ENCODE results near the gene B3GALT6.

The B3GALT6 gene

DNA sequence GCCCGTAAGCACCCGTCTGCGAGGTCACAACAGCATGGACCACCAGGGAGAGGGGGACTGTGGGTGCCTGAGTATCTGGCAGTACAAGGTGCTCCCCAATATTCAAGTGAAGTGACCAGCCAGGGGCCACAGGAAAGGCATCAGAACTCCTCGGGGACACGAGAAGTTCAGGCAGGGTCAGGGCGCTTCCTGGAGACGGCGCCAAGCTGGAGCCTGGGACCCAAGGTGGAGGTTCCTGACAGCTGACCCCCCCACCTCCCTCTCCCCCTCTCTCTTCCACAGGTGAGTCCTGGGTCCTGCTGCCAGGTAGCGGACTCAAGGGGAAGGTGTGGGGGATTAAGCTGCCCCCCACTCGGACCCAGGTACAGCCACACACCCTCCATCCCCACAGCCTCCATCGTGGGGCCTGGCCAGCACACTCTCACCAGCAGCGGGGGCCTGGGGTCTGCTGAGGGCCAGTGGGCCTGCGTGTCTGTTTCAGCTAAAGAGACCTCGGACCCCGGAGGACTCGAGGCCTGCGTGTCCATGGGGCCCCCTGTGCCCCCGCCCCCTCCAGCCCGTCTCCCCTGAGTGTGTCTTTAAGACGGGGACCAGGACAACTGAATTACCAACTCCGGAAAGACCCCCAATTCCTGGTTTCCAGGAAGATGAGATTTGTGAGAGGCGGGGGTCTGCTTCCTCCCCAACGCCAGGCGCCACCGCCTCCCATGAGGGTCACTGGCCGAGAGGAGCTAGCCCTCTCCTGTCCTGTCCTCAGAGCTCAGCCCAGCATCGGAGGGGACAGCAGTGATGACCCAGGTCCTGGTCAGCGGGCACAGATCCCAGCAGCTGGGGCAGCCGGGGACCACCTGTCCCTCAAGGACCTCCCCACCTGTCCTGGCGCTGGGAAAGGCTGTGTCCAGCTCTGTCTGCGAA is 31.8 kb upstream of the B3GALT6 start:
- peak in 4 of 10 donors; percentile 6 to 79 (median 54) for DNase-seq
- intact Hi-C loops (cut with DNase I) = loop anchor here (10.0 kb wide), 1 partner anchor 55 kb away; no protein-coding TSS in a partner anchor

DNA sequence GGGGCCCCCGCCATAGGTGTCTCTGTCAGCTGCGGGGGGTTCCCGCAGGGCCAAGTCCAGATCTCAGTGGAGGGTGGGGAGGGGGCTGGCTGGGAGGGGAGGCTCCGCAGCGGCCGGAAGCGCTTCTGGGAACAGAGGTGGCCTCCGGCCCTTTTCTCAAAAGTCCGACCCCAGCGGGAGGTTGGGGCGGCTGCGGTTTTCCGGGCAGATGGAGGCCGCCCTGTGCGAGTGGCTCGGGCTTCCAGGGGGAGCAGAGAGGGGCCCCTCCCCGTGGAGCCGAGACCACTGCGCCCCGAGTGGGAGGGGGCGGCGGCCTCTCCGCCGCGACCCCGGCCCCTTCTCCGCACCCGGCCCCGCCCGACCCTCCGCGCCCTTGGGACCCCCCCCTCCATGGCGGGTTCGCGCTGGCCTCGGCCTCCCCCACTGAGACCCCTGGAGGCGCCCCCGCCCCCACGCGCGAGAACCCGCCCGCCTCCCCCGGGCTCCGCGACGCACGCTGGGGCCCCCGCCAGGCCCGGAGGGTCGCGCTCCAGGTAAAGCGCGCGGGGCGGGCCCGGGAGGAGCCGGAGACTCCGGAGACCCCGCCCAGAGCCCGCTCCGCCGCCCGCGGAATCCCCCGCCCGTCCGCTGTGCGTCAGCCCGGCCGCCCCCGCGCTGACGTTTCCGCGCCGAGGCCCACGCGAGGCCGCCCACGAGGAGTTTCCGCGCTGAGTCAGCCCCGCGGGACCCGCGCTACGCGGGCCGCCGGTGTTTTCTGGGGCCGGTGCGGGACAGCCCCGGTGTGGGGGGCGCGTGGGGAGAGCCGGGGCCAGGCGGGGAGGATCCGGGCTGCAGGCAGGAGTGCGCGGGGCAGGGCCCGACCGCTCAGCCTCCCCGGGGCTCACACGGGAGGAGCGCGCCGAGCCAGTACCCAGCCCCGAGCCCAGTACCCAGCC is 30.9 kb upstream of the B3GALT6 start:
- intact Hi-C loops (cut with DNase I) = no loop called here

DNA sequence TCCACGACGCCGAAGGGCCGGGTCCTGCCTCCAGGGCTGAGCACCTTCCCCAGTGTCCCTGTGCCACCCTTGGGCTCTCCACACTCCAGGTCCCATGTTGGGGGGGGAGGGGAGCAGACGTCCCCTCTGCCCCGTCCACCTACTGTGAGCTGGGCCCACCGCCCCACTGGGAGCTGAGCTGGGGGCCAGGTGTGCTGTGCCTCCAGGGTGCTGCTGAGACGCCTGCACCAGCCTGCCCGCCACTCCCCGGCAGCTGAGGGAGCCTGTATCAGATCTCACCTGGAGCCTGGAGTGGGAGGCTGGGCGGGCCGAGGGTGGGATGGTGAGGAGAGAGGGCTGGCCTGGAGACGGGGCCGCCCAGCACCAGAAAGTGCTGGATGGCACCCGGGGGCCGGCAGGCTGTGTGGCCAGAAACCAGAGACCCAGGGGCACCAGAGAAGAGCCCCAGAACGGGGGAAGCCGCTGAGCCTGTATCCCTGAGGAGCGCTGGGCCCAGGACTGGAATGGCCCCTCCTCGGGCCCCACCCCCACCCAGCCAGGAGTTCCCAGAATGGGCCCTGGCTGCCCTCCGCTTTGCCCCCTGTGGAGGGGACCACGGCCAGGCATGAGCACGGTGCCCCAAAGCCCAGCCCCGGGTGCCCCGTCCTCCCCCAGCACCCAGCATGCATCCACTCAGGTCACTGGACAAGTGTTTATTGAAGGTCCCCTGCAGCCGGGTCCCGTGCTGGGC is 29.0 kb upstream of the B3GALT6 start:
- intact Hi-C loops (cut with DNase I) = no loop called here
- peak in 3 of 10 donors; percentile 68 to 72 (median 70) for DNase-seq

More for the DNA sequence above, 30.9 kb upstream of the B3GALT6 start:
- DNase-seq = peak in 6 of 10 donors; percentile 31 to 93 (median 63)

DNA sequence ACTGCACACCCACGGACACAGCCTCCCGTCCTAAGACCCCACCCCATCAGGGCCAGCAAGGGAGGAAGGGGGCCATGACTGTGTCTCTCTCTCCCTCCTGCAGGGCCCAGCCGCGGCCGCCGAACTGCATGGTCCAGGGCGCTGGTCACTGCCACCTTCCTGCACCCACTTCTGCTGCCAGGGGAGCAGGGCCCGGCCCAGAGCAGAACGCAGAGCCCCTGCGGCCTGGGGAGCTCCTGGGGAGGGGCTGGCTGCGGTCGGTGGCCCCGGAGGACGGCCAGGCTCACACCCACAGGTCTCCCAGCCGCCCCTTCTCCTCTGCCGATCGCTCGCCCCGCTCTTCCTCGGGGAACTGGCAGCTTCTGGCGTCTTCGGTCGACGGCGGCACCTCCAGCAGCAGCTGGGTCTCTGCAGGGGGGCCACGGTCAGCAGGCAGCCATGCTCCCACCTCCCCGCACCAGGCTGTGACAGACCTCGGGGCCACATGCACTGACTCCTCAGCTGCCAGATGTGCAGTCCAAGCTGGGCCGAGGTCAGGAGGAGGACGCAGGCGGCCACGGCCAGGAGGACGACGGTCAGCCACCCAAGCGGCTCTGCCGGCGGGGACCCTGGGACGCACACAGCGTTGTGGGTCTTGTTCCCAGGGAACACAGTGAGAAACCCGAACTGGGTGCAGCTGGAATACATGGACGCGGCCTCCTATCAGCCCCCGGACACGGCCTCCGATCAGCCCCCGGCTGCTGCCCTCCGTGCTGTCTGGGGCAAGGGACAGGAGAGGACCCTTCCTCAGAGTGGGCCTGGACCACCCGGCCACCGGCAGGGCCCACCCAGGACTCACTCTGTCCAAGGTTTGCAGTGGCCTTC is 28.2 kb upstream of the B3GALT6 start:
- peak in 5 of 10 donors; percentile 2 to 74 (median 68) for DNase-seq
- intact Hi-C loops (cut with DNase I) = no loop called here

DNA sequence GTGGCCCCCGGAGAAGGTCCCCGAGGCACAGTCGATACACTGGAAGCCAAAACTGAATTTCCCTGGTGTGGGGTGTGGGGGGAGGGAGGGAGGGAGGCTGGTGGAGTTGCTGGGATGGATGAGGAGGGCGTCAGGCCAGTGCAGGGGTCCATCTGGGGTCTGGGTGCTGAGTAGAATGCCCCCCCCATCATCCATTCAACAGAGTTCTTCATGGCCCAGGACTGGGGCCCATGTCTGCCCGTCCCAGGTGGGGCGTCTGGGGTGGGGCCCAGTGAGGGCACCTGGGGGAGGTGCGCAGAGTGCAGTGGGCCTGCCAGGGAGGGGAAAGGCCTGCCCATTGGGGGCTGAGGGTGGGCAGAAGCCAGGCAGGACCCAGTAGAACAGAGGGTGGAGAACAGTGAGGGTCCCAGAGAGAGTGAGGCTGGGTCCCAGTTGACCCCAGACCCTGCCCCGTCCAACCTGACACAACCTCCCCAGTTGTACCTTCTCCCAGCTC is 27.6 kb upstream of the B3GALT6 start:
- intact Hi-C loops (cut with DNase I) = no loop called here
- peak in 2 of 10 donors; percentile 20 to 78 for DNase-seq

DNA sequence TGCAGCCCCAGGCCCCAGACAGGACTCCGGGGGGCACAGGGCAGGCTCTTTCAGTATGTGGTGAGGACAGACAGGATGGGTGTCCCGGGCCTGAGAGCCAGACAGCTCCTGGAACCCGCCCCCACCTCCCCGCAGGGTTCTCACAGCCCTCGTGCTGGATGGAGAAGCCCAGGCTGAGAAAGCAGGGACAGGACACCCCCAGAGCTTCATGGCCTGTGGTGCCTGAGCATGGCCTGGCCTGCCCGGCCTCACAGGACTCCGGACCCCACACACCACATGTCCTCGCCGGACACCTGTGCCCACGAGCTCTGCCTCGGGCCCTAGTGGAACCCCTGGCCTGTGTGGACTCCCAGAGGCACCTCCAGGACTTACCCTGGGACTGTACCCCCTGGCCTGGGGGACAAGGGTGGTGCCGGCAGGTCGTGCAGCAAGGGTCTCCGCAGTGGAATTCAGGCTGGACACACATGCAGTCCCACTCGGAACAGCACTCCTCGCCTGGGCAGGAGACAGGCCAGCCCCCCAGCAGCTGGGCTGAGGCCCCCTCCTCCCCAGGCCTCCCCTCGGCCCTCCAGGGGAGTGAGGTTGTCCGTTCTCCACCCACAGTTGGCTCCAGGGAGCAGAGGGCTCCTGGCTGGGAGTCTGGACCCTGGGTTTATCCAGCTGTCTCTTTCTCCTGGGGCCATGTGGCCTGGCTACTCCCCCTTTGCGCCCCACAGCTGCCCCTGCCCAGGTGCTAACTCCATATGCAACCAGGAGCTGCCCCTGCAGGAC is 26.9 kb upstream of the B3GALT6 start:
- intact Hi-C loops (cut with DNase I) = no loop called here
- DNase-seq = peak in 3 of 10 donors; percentile 65 to 77 (median 72)

DNA sequence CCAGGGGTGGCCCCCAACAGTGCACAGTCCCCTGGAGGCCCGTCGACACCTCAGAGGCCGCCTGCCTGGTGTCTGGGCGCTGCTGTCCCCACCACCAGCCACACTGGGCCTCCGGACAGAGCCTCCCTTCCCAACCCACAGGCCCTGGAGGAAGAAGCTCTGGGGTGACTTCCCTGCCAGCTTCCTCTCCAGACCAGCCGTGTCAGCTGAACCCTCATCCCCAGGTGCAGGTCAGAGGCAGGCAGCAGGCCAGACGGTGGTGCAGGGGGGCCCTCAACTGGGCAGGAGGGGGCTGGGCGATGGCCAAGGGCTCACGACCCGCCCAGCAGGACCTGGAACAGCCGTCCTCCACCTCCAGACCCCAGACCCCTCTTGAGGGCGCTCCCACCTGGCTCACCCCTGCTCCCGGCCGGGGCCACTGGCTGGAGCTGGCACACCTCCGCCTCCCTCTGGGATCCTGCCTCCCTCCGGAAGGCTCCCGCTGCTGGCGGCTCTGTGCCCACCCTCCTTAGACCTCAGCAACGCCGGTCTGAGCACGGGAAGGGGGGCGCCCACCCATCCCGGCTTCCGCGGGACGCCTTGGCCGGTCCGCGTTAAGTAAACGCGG is 26.2 kb upstream of the B3GALT6 start:
- DNase-seq = peak in 3 of 10 donors; percentile 66 to 81 (median 77)
- intact Hi-C loops (cut with DNase I) = no loop called here

DNA sequence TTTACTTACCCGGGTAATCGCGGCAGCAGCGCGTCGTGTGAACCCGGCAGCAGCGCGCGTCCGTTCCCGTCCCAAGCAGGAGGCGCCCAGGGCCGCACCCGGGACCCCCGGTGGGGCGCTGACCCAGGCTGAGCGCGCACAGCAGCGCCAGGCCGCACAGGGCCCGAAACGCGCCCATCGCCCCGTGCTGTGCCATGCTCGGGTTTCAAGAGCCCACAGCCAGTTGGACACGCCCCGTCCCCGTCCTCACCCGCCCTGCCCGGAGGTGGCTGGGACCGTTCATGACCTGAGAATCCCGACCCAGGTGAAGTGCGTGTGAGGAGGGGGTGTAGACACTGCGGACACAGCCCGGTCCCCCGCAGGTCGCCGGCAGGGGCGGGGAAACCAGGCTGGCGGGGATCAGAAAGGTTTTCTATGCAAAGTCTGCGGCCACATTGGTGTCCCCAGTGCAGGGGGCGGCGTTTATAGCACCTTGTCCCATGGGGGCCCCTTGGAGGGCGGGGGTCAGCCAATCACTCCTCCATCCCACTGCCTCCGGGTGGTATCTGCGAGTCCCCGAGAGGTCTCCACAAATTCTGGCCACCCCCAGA is 25.6 kb upstream of the B3GALT6 start, which contains the start of gene TNFRSF18:
Gene TNFRSF18, minus strand, starts transcription at position 217 of the 590 bp plus-strand sequence. Its CDS starts 21 bp downstream, at position 196.
- intact Hi-C loops (cut with DNase I) = no loop called here
- DNase-seq = peak in 3 of 10 donors; percentile 58 to 79 (median 72)

DNA sequence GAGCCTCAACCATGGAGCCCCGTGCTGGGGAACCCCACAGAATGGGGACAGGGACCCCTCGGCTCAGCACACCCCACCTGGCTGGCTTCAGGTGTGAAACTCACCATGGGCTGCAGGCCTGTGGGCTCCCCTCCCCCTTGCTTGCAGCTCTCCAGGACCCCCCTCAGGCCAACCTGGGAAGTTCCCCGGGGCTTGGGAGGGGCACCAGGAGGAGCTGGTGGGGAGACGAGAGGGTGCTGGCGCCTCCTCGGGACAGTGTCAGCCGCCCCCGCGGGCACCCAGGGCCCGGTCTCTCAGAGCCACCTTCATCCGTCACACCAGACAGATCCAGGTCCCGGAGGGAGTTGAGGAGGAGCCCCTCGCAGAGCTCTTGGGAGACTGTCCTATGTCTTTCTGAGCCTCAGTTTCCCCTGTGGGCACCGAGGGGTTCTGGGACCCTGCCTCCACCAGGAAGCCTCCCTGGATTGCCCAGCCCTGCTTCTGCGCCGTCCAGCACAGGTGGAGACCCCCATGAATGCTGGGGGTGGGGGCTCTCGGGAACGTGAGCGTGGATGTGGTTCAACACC is 25.0 kb upstream of the B3GALT6 start:
- intact Hi-C loops (cut with DNase I) = no loop called here

DNA sequence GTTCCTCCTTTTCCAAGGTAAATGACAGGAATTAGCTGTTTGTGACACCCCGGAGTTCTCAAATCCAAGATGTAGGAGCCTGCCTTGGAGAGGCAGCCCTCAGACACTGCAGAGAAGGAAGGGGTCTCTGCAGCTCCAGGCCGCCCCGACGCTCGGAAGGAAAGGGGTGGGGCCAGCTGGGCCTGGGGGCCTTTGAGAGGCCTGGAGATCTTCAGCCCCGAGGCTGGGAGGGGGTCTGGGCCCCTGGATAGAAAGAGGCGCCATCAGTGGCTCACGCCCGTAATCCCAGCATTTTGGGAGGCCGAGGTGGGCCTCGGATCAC is 24.5 kb upstream of the B3GALT6 start:
- intact Hi-C loops (cut with DNase I) = no loop called here
- peak in 1 of 10 donors; percentile 51 for DNase-seq

More for the DNA sequence above, 25.0 kb upstream of the B3GALT6 start:
- DNase-seq = peak in 4 of 10 donors; percentile 1 to 69 (median 60)

DNA sequence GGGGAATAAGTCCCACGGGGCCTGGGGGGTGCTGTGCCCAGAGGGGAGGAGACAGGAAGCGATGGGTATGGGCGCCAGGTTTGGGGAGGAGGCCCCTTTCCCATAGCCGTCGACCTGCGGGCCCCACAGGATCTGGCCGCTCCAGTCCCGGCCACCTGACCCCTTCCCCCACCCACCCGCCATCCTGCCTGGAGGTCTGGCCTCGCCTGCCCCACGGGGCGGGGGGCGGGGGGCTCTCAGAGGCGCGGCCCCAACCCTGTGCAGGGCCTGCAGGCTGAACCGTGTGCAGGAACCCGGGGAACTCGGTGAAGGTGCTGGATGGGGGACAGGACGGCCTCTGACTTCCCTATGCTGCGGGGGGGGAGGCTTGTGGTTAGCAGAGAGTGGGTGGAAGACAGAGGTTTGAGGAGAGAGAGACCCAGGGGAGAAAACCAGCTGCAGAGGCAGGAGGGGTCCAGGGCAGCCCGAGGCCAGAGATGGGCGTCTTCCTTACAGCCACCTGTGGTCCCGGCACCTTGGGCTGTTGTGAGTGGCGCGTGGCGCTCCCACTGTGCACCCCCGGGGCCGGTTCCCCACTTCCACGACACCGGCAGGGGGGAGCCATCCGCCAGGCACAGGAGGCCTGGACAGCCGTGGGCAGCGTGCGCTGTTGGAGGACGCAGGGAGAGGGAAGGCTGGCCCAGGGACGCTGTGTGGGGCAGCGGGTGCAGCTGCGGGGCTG is 23.2 kb upstream of the B3GALT6 start:
- intact Hi-C loops (cut with DNase I) = no loop called here
- DNase-seq = peak in 5 of 10 donors; percentile 5 to 84 (median 60)

DNA sequence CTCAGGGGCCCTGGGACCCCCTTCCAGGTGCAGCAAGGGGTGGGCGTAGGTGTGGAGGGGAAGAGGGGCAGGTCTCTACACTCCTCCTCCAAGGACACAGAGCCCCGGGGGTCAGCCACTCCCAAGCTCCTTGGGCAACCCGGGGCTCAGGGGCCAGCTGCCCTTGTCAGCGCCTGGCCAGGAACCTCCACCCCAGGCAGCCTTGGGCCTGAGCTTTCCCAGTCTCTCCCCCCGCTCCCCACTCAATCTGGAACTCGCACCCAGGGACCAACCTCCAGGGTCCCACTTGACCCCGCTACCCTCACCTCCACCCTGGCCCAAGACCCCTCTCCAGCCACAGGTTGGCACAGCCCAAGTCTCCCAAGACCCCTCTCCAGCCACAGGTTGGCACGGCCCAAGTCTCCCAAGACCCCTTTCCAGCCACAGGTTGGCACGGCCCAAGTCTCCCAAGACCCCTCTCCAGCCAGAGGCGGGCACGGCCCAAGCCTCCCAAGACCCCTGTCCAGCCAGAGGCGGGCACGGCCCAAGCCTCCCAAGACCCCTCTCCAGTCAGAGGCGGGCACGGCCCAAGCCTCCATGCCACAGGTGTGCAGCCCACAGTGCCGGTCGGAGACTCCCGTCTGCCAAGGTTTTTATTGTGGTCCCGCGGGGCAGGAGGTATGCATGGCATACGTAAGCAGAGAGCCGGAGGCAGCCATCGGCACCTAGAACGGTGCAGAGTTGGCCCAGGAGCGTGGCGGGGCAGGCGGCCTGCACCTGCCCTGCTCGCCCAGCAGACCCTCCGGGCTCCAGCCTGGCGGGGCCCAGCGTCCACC is 21.1 kb upstream of the B3GALT6 start:
- peak in 2 of 10 donors; percentile 61 to 85 for DNase-seq
- intact Hi-C loops (cut with DNase I) = no loop called here

DNA sequence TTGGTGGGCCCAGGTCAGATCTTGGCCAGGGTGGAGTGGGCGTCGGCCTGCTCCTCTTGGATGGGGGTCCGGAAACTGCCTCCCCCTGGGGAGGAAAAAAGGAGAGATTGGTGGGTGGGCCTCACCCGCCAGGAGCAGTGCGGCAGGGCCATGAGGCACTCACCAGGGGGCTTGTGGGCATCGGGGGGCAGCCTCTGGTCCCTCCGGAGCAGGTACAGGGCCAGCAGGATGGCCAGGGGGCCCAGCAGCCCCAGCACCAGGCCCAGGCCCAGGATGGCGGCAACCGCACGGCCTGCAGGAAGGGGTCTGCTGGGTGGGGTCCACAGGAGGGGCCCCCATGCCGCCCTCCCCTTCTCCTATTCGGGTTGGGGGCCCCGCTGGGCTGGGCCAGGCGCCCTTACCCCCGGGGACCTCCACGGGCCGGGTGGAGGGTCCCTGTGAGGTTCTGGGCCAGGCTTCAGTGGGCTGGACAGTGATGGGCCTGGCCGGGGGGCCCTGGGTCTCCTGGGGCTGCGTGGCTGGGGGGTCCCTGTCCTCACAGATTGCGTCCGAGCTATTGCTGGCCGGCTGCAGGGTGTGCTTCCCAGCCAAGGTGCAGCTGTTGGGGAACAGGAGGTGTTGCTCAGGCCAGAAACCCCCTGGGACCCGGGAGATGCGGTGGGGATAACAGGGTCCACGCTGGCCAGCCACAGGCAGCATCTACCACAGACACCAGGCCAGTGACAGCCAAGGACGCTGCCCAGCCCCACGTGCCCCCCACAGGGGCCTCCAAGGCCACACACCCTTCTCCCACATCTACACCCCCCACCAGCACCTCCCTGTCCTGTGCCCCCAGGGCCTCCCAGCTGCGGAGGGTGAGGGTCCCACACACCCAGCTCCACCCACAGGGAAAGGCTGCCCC is 20.2 kb upstream of the B3GALT6 start:
- intact Hi-C loops (cut with DNase I) = no loop called here
- DNase-seq = peak in 3 of 10 donors; percentile 50 to 77 (median 76)

DNA sequence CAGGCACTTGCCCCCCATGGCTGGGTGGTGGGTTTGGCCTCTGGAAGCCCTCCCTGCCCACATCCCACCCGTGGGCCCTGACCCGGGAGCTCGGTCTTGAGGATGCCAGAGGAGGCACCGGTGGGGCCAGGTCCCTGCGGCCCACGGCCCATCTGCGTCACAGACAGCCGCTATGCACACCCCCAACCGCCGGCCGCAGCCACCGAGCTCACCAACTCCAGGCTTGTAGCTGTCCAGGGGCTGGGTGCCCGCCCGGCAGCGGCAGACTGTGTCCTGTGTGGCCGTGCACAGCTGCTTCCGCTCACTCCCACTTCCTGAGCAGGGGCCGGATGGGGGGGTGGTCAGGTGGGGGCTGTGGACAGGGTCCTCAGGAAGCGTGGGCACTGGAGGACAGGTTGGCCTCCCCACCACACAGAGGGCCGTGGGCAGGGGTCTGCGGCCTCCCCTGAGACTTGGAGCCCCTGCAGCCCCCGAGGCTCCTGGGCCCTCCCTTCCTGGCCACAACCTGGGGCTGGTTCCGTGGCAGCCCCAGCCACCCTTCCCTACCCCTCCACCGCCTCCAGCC is 19.2 kb upstream of the B3GALT6 start:
- peak in 3 of 10 donors; percentile 56 to 86 (median 66) for DNase-seq
- intact Hi-C loops (cut with DNase I) = no loop called here

Data from posterior cingulate gyrus (tissue), 11 donors.